Measurements from ENCODE around the gene MAPK7. TPM values are rescaled to one million over a fixed set of nuclear protein-coding genes. Genes with fewer than 3 reads are reported as not detected.

The MAPK7 gene
- polyA plus RNA-seq, 2 of the 4 experiments (the other 2 are of a cell fraction) = 7.2 to 25.8 TPM

DNA sequence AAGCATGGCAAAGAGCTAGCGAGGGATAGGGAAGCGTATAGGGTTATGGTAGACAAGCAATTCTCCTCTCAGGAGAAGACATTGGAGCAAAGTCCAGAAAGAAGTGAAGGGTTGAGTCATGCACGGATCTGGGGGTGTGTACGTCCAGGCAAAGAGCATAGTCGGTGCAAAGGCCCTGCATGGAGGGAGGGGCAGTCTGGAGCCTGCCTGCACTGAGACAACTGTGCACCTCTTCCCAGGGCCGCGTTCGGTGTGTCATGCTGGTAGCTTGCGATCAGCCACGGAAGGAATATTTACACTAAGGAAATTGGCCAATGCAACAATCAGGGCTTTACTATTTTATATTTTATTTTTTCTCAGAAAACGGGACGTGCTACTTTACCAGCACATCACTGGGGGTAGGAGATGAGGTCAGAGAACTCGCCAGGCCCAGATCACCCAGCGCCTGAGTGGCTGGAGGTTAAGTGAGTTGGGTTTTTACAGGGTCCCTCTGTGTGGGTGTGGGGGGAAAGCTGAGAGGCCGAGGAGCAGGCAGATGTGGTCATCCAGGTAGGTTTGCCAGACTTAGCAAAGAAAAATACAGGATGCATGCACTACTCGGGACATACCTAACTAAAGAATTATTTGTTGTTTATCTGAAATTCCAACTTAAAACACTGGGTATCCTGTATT is 9.1 kb upstream of the MAPK7 start (continued):
- TF ChIP-seq CBX2 (IDR thresholded peaks at IDR 0.05; ENCODE audit: borderline replicate concordance, low read depth) = no peak
- no peak for TF ChIP-seq EP300 (IDR thresholded peaks at IDR 0.05)
- TF ChIP-seq, protein P1, sequence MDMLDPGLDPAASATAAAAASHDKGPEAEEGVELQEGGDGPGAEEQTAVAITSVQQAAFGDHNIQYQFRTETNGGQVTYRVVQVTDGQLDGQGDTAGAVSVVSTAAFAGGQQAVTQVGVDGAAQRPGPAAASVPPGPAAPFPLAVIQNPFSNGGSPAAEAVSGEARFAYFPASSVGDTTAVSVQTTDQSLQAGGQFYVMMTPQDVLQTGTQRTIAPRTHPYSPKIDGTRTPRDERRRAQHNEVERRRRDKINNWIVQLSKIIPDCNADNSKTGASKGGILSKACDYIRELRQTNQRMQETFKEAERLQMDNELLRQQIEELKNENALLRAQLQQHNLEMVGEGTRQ (IDR thresholded peaks at IDR 0.05) = no peak
- no peak for TF ChIP-seq MAZ (IDR thresholded peaks at IDR 0.05; ENCODE audit: borderline replicate concordance, low read depth, low read length)
- no peak for TF ChIP-seq CHD2 (IDR thresholded peaks at IDR 0.05; ENCODE audit: low read length, partially characterized antibody)
- TF ChIP-seq RCOR1 (IDR thresholded peaks at IDR 0.05; ENCODE audit: low read depth, low read length) = no peak
- no peak for TF ChIP-seq NR3C1 (IDR thresholded peaks at IDR 0.05)
- no peak for TF ChIP-seq HOXA7 (CRISPR knock-in tag; IDR thresholded peaks at IDR 0.05)
- TF ChIP-seq, protein P2, sequence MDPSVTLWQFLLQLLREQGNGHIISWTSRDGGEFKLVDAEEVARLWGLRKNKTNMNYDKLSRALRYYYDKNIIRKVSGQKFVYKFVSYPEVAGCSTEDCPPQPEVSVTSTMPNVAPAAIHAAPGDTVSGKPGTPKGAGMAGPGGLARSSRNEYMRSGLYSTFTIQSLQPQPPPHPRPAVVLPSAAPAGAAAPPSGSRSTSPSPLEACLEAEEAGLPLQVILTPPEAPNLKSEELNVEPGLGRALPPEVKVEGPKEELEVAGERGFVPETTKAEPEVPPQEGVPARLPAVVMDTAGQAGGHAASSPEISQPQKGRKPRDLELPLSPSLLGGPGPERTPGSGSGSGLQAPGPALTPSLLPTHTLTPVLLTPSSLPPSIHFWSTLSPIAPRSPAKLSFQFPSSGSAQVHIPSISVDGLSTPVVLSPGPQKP (IDR thresholded peaks at IDR 0.05; ENCODE audit: low read depth, low read length) = no peak
- no peak for TF ChIP-seq RARB (CRISPR knock-in tag; IDR thresholded peaks at IDR 0.05)
- TF ChIP-seq HEYL (CRISPR knock-in tag; IDR thresholded peaks at IDR 0.05) = no peak

DNA sequence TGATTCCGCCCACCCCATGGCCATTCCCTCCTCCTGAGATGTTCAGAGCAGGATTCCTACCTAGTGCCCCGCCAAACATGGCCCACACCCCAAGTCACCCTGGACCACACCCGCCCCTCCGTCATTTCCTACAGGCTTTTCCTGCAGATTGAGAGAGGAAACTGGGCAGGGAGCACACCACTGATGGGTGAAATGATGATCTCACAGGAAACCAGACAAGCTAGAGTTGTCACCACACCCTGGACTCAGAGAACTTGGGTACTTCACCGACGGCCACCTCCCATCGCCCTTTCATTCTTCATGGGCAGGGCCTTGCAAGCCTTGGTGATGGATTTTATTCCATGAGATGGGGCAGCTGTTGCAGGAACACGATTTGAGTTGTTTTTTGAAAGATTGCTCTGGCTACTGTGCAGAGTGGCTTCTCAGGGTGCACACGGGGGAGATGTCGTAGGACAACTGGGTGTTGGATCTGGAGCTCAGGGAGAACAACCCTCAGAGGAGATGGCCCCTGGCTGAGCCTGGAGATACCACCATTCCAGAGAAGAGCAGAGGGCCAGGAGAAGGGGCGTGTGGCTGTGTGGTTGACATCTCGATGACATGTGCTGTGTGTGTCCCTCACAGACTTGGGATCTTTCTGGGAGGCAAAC is 8.3 kb upstream of the MAPK7 start:
- no peak for DNase-seq (ENCODE audit: low read depth in 1 of 2, low spot score in 1 of 2)
- no peak overlapping the region for H3K4me3 ChIP-seq
- no peak for FAIRE-seq
- no peak for ATAC-seq
- ChIA-PET POLR2A (interaction anchor here (1.9 kb wide), 1 partner anchor 8 kb away, joined by 9 read pairs; the partner anchor contains the start of gene MAPK7), CTCF (interaction anchor here (0.5 to 3.8 kb wide), 8 partner anchors 9 to 397 kb away, joined by 3 to 34 read pairs (median 4); partner anchors contain the start of genes MAPK7 and MFAP4)
- H3K4me2 ChIP-seq = no peak overlapping the region
- no peaks in the 10 kb centered on the region for H3K9me3 ChIP-seq
- TF ChIP-seq JUN (IDR thresholded peaks at IDR 0.05) (no peak), GATA3 (IDR thresholded peaks at IDR 0.05; ENCODE audit: borderline replicate concordance) (no peak), ZFP36 (IDR thresholded peaks at IDR 0.05; ENCODE audit: borderline replicate concordance, partially characterized antibody) (no peak), CBX2 (IDR thresholded peaks at IDR 0.05; ENCODE audit: borderline replicate concordance, low read depth) (no peak), RFX5 (IDR thresholded peaks at IDR 0.05) (no peak), TFCP2L1 (CRISPR knock-in tag; IDR thresholded peaks at IDR 0.05) (no peak), SMC3 (IDR thresholded peaks at IDR 0.05) (no peak)
- TF ChIP-seq, protein P2 (IDR thresholded peaks at IDR 0.05; ENCODE audit: low read depth, low read length) = no peak
- TF ChIP-seq, protein P3, sequence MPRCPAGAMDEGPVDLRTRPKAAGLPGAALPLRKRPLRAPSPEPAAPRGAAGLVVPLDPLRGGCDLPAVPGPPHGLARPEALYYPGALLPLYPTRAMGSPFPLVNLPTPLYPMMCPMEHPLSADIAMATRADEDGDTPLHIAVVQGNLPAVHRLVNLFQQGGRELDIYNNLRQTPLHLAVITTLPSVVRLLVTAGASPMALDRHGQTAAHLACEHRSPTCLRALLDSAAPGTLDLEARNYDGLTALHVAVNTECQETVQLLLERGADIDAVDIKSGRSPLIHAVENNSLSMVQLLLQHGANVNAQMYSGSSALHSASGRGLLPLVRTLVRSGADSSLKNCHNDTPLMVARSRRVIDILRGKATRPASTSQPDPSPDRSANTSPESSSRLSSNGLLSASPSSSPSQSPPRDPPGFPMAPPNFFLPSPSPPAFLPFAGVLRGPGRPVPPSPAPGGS (IDR thresholded peaks at IDR 0.05) = no peak
- WGBS (ENCODE audit: missing lambda C conversion rate) = 92% methylated on average over 12 of the region's 12 CpGs
- peaks cover 14% of the 10 kb centered on the region for H3K4me1 ChIP-seq
- H3K27ac ChIP-seq = no peak overlapping the region

DNA sequence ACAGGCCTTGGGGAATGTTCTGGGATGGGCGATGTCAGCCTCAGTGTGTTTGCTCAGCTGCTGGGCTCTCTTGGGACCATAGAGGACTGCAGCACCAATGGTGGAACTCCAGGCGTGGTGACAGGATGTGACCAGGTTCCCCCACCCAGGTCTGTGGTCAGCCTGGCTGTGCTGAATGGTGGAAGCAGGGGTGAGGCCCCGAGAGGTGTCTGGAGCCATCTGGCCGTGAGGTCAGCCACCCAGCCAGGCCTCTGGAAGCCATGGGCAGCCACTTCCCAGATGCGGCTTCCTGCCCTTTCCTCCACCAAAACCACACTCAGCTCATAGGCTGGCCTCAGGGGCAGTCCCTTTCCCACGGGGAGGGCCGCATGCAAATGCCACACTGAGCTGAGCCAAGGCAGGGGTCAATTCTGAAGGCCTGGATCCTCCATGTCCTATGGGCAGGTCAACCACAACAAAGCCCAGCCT is 7.8 kb upstream of the MAPK7 start:
- DNase-seq (ENCODE audit: low read depth in 1 of 2, low spot score in 1 of 2) = no peak
- CTCF ChIA-PET = interaction anchor here (1.4 to 12.3 kb wide), 6 partner anchors 6 to 396 kb away, joined by 3 to 148 read pairs (median 16); partner anchors contain the start of genes B9D1 and MAPK7
- no peak for FAIRE-seq

More for the DNA sequence above, 7.8 kb upstream of the MAPK7 start:
- Histone ChIP-seq H3K4me3 (no peak overlapping the region), H3K4me2 (no peak overlapping the region), H3K4me1 (peaks cover 14% of the 10 kb centered on the region), H3K27ac (no peak overlapping the region), H3K9me3 (no peaks in the 10 kb centered on the region)
- POLR2A ChIA-PET = interaction anchor here (1.9 kb wide), 1 partner anchor 7 kb away, joined by 9 read pairs; the partner anchor contains the start of gene MAPK7
- no peak for ATAC-seq
- WGBS (ENCODE audit: missing lambda C conversion rate) = 87% methylated on average over 7 of the region's 7 CpGs
- TF ChIP-seq ZSCAN20 (CRISPR knock-in tag; IDR thresholded peaks at IDR 0.05) = no peak
- no peak for TF ChIP-seq POLR2A (IDR thresholded peaks at IDR 0.05; ENCODE audit: low read length)
- no peak for TF ChIP-seq HOXA7 (CRISPR knock-in tag; IDR thresholded peaks at IDR 0.05)
- no peak for TF ChIP-seq JUN (IDR thresholded peaks at IDR 0.05)
- TF ChIP-seq EHMT2 (IDR thresholded peaks at IDR 0.05; ENCODE audit: low read depth) = no peak
- no peak for TF ChIP-seq EP300 (IDR thresholded peaks at IDR 0.05)
- TF ChIP-seq RNF2 (IDR thresholded peaks at IDR 0.05; ENCODE audit: borderline replicate concordance, low read depth) = no peak
- TF ChIP-seq, protein P1 (IDR thresholded peaks at IDR 0.05) = no peak
- no peak for TF ChIP-seq KDM5A (IDR thresholded peaks at IDR 0.05)
- TF ChIP-seq CBX8 (IDR thresholded peaks at IDR 0.05) = no peak
- TF ChIP-seq, protein P4, sequence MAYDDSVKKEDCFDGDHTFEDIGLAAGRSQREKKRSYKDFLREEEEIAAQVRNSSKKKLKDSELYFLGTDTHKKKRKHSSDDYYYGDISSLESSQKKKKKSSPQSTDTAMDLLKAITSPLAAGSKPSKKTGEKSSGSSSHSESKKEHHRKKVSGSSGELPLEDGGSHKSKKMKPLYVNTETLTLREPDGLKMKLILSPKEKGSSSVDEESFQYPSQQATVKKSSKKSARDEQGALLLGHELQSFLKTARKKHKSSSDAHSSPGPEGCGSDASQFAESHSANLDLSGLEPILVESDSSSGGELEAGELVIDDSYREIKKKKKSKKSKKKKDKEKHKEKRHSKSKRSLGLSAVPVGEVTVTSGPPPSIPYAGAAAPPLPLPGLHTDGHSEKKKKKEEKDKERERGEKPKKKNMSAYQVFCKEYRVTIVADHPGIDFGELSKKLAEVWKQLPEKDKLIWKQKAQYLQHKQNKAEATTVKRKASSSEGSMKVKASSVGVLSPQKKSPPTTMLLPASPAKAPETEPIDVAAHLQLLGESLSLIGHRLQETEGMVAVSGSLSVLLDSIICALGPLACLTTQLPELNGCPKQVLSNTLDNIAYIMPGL (CRISPR knock-in tag; IDR thresholded peaks at IDR 0.05; ENCODE audit: borderline replicate concordance) = no peak
- no peak for TF ChIP-seq MAFK (IDR thresholded peaks at IDR 0.05; ENCODE audit: partially characterized antibody)
